A549 treated with dexamethasone at 1 μM for 4 hours (cell line): Measurements from ENCODE around the gene COX11. TPM values are rescaled to one million over a fixed set of nuclear protein-coding genes. Genes with fewer than 3 reads are reported as not detected.

Experiments used
- total RNA-seq: library from RNA; stranded (reverse); fragments of 200-300 nt; extraction: Qiagen RNA extraction; gene quantifications from 5 replicates; pipeline ENCODE4 v1.2.3, GENCODE V29; 2022

The COX11 gene
- total RNA-seq: 88.4 to 153 TPM (median 98.5 TPM) in 5 replicates

GRCh38 chr17:54968262-54968987 lies at the start of gene COX11, which contains the start of gene STXBP4:
Gene COX11 (minus strand): TSS chr17:54968654. CDS start chr17:54968646, 8 bp downstream.
Gene STXBP4 (plus strand): TSS chr17:54968765. CDS start chr17:54986220, 17,455 bp downstream.

Other genes starting within 250 kb of the COX11 start
- 34.2 to 39.7 TPM (median 38.4 TPM) in 5 replicates for gene TOM1L1, start 67.8 kb downstream of the COX11 start, total RNA-seq
- gene STXBP4, start 111 bp upstream of the COX11 start, total RNA-seq: 3.5 to 6.8 TPM (median 5.6 TPM) in 5 replicates